Aorta (tissue), 5 donors: ENCODE measurements around the gene DCAF7. TPM values are rescaled to one million over a fixed set of nuclear protein-coding genes. Genes with fewer than 3 reads are reported as not detected.

Source experiments
- ATAC-seq: fragments of 200-7000 bp; cut with Tn5 transposase; one replicate; pipeline ENCODE4 v1.9.1; 2022; ENCODE audit warnings: moderate library complexity; ENCODE audit not compliant: low FRiP score
- DNase-seq, 2 donors: peaks; one replicate each; pipeline ENCODE4 v3.0.0-alpha.2; 2020
- H3K27ac ChIP-seq, 2 donors: one replicate each; pipeline ENCODE4 v1.5.1; 2013; ENCODE audit warnings: low read length in 2 of 2, mild to moderate bottlenecking in 2 of 2, moderate library complexity in 2 of 2, control low read depth in 1 of 2, inconsistent platforms in 1 of 2, low read depth in 1 of 2
- H3K27me3 ChIP-seq, 2 donors: one replicate each; pipeline ENCODE4 v1.6.1; 2013; ENCODE audit warnings: control low read depth in 1 of 2, low read length in 1 of 2, mild to moderate bottlenecking in 1 of 2, moderate library complexity in 1 of 2; ENCODE audit not compliant: insufficient read depth in 2 of 2, control insufficient read depth in 1 of 2
- H3K36me3 ChIP-seq, 2 donors: one replicate each; pipeline ENCODE4 v1.6.1; 2013; ENCODE audit warnings: control low read depth in 1 of 2, low read length in 1 of 2, mild to moderate bottlenecking in 1 of 2; ENCODE audit not compliant: insufficient read depth in 2 of 2, control insufficient read depth in 1 of 2
- H3K4me1 ChIP-seq, 2 donors: one replicate each; pipeline ENCODE4 v1.6.1; 2013; ENCODE audit warnings: low read length in 2 of 2, control low read depth in 1 of 2, mild to moderate bottlenecking in 1 of 2, moderate library complexity in 1 of 2; ENCODE audit not compliant: insufficient read depth in 2 of 2, control insufficient read depth in 1 of 2
- H3K4me3 ChIP-seq, 2 donors: one replicate each; pipeline ENCODE4 v1.5.1; 2013; ENCODE audit warnings: low read length in 2 of 2, control low read depth in 1 of 2, mild to moderate bottlenecking in 1 of 2
- H3K9me3 ChIP-seq: one replicate; pipeline ENCODE4 v1.6.1; 2013; ENCODE audit warnings: mild to moderate bottlenecking, low read length; ENCODE audit not compliant: control insufficient read depth
- WGBS, 2 donors: extraction: QIAGEN DNeasy Blood & Tissue Kit; methylation state at CpG; one replicate each; pipeline ENCODE4 v1.1.7; 2013; 5-methylcytosine and 5-hydroxymethylcytosine counted together
- intact Hi-C, 2 donors: fragments of 100-400 bp; cut with DNase I; formaldehyde crosslinking; loops; one replicate each; pipeline versions ENCODE4 v1.14.2 to v1.15.0; 2022
- polyA plus RNA-seq, 2 donors: library from polyadenylated mRNA; stranded (reverse); fragments of 200-250 nt; gene quantifications; one replicate each; pipeline ENCODE4 v1.2.3, GENCODE V29; 2013
- total RNA-seq, 2 donors: library from RNA; stranded (reverse); fragmentation: NEBNext Ultra II Directional; extraction: Animal tissue kit (Norgen Biotek cat#: 25700); gene quantifications; one replicate each; pipeline ENCODE4 v1.2.1, GENCODE V29; 2021
- donor health status: healthy with polysubstance abuse.
- donor health status: Bipolar disorder and iron deficiency.
- donor health status: DM: no; HTN: no; CAD: no.
- donor health status: DM: no; HTN: no; CAD: no.
- donor health status: DM: yes; HTN: yes; CAD: no.

DCAF7 gene
- total and polyA plus RNA-seq, 4 donors: 11.0 to 52.7 (median 27.0) TPM

- 81 to 84% methylated on average over 5 of the region's 5 CpGs for WGBS, 2 donors
- no peak for ATAC-seq
- Histone ChIP-seq H3K9me3 (no peaks in the 10 kb centered on the region), H3K27me3 (no peaks in the 10 kb centered on the region), H3K4me1 (no peaks in the 10 kb centered on the region), H3K27ac (no peak overlapping the region), H3K4me3 (no peak overlapping the region), H3K36me3 (peaks cover 9 to 17% of the 10 kb centered on the region in 2 donors)
- no peak for DNase-seq
- intact Hi-C loops: no loop called here
Observed at GRCh38 chr17:63587770-63588169, 37.5 kb downstream of the DCAF7 start.

GRCh38 chr17:63588797-63589196, 38.5 kb downstream of the DCAF7 start:
- Histone ChIP-seq H3K27me3 (no peaks in the 10 kb centered on the region), H3K4me1 (no peaks in the 10 kb centered on the region), H3K36me3 (peaks cover 3 to 17% of the 10 kb centered on the region in 2 donors), H3K27ac (no peak overlapping the region), H3K4me3 (no peak overlapping the region), H3K9me3 (no peaks in the 10 kb centered on the region)
- DNase-seq (no peak), ATAC-seq (no peak)
- intact Hi-C loops: no loop called here
- 88% methylated on average over 11 of the region's 11 CpGs for WGBS, 2 donors

GRCh38 chr17:63589646-63590045, 39.4 kb downstream of the DCAF7 start:
- DNase-seq (no peak), ATAC-seq (no peak)
- WGBS, 2 donors: 91 to 96% methylated on average over 1 of the region's 1 CpG
- H3K9me3 ChIP-seq: no peaks in the 10 kb centered on the region
- no peak overlapping the region for H3K4me3 ChIP-seq
- intact Hi-C loops: no loop called here
- H3K4me1 ChIP-seq: no peaks in the 10 kb centered on the region
- H3K27ac ChIP-seq: no peak overlapping the region
- no peaks in the 10 kb centered on the region for H3K27me3 ChIP-seq
- H3K36me3 ChIP-seq: peaks cover 0 to 17% of the 10 kb centered on the region in 2 donors

GRCh38 chr17:63592797-63593196, 42.5 kb downstream of the DCAF7 start:
- Histone ChIP-seq H3K4me1 (no peaks in the 10 kb centered on the region), H3K9me3 (no peaks in the 10 kb centered on the region), H3K36me3 (peaks cover 0 to 13% of the 10 kb centered on the region in 2 donors), H3K4me3 (no peak overlapping the region), H3K27me3 (no peaks in the 10 kb centered on the region), H3K27ac (no peak overlapping the region)
- no peak for ATAC-seq
- no peak for DNase-seq
- WGBS, 2 donors: 77 to 90% methylated on average over 3 of the region's 3 CpGs
- intact Hi-C loops: no loop called here

GRCh38 chr17:63595132-63595531, 44.9 kb downstream of the DCAF7 start:
- 96 to 97% methylated on average over 3 of the region's 3 CpGs for WGBS, 2 donors
- ATAC-seq: no peak

GRCh38 chr17:63596856-63597586, 46.7 kb downstream of the DCAF7 start:
- Histone ChIP-seq H3K9me3 (no peaks in the 10 kb centered on the region), H3K4me1 (no peaks in the 10 kb centered on the region), H3K27me3 (no peaks in the 10 kb centered on the region), H3K4me3 (no peak overlapping the region), H3K36me3 (peaks cover 0 to 3% of the 10 kb centered on the region in 2 donors), H3K27ac (no peak overlapping the region)
- WGBS, 2 donors: 67 to 74% methylated on average over 6 of the region's 6 CpGs
- DNase-seq (no peak), ATAC-seq (no peak)
- intact Hi-C loops: no loop called here

More at GRCh38 chr17:63595132-63595531, 44.9 kb downstream of the DCAF7 start:
- Histone ChIP-seq H3K27ac (no peak overlapping the region), H3K27me3 (no peaks in the 10 kb centered on the region), H3K36me3 (peaks cover 0 to 3% of the 10 kb centered on the region in 2 donors), H3K9me3 (no peaks in the 10 kb centered on the region), H3K4me3 (no peak overlapping the region), H3K4me1 (no peaks in the 10 kb centered on the region)
- intact Hi-C loops: no loop called here
- no peak for DNase-seq

- H3K27me3 ChIP-seq: no peaks in the 10 kb centered on the region
- no peak for DNase-seq
- H3K4me3 ChIP-seq: no peak overlapping the region
- intact Hi-C loops: no loop called here
- no peak for ATAC-seq
- no peaks in the 10 kb centered on the region for H3K4me1 ChIP-seq
- no peaks in the 10 kb centered on the region for H3K9me3 ChIP-seq
- WGBS, 2 donors: 85% methylated on average over 2 of the region's 2 CpGs
- H3K36me3 ChIP-seq: no peaks in the 10 kb centered on the region
- no peak overlapping the region for H3K27ac ChIP-seq
Observed at GRCh38 chr17:63598281-63598680, 48.0 kb downstream of the DCAF7 start.

GRCh38 chr17:63600569-63601438, 50.5 kb downstream of the DCAF7 start, which contains the start of gene TACO1:
TACO1 (plus strand) TSS chr17:63600895; CDS start chr17:63601084, 189 bp downstream.
- DNase-seq (peak; percentile 87 to 92), ATAC-seq (peak; percentile 97)
- Histone ChIP-seq H3K9me3 (no peaks in the 10 kb centered on the region), H3K4me1 (no peaks in the 10 kb centered on the region), H3K4me3 (peak within 1 kb of the TSS; percentile 67 to 88), H3K27ac (peak within 1 kb of the TSS; percentile 7 to 68), H3K36me3 (peaks cover 0 to 4% of the 10 kb centered on the region in 2 donors), H3K27me3 (no peaks in the 10 kb centered on the region)
- intact Hi-C loops: loop anchor here in 1 of 2 donors (5.0 kb wide), 1 partner anchor 49 kb away; the partner anchor contains the start of gene DCAF7
- 0 to 1% methylated on average over 51 to 61 of the region's 61 CpGs for WGBS, 2 donors
